ENCODE results near the gene ZYX. TPM values are rescaled to one million over a fixed set of nuclear protein-coding genes. Genes with fewer than 3 reads are reported as not detected.

Gene ZYX
- total RNA-seq, 1 experiment from 2014 or later: 132 TPM

GRCh38 chr7:143382791-143383641 is 1.9 kb downstream of the ZYX start:
- POLR2A ChIA-PET (ENCODE audit: low non-redundant PET): no interaction called here
- no peak for DNase-seq (ENCODE audit: low spot score)
- no peak for TF ChIP-seq CTCF (conservative IDR thresholded peaks at IDR 0.05; ENCODE audit: low read depth, low read length)
- no peak for TF ChIP-seq EZH2 (IDR thresholded peaks at IDR 0.05; ENCODE audit: borderline replicate concordance, low read depth, low read length, poor library complexity, severe bottlenecking)
- Histone ChIP-seq H3K9me3 (ENCODE audit: low read depth, low read length, poor library complexity, severe bottlenecking) (no peaks in the 10 kb centered on the region), H3K4me3 (ENCODE audit: low read depth, low read length, poor library complexity, severe bottlenecking) (no peak overlapping the region), H3K27me3 (replicated peaks; ENCODE audit: insufficient read depth, low read depth, low read length, poor library complexity) (no peaks in the 10 kb centered on the region), H3K4me1 (ENCODE audit: insufficient read depth, low read length, poor library complexity, severe bottlenecking) (peaks cover 33% of the 10 kb centered on the region), H3K27ac (ENCODE audit: low read depth, low read length, poor library complexity, severe bottlenecking) (no peak overlapping the region), H3K36me3 (ENCODE audit: insufficient read depth, low read length, poor library complexity, severe bottlenecking) (no peaks in the 10 kb centered on the region)
- BruUV-seq (replicated peaks): TSS peak; percentile 61
- CTCF ChIA-PET: no interaction called here
- intact Hi-C loops (cut with micrococcal nuclease; ENCODE audit: unreplicated experiment): no loop called here

- no peaks in the 10 kb centered on the region for H3K27me3 ChIP-seq (replicated peaks; ENCODE audit: insufficient read depth, low read depth, low read length, poor library complexity)
- intact Hi-C loops (cut with micrococcal nuclease; ENCODE audit: unreplicated experiment): no loop called here
- H3K9me3 ChIP-seq (ENCODE audit: low read depth, low read length, poor library complexity, severe bottlenecking): no peaks in the 10 kb centered on the region
- TF ChIP-seq EZH2 (IDR thresholded peaks at IDR 0.05; ENCODE audit: borderline replicate concordance, low read depth, low read length, poor library complexity, severe bottlenecking) (no peak), CTCF (conservative IDR thresholded peaks at IDR 0.05; ENCODE audit: low read depth, low read length) (no peak)
- H3K27ac ChIP-seq (ENCODE audit: low read depth, low read length, poor library complexity, severe bottlenecking): no peak overlapping the region
- CTCF ChIA-PET: no interaction called here
- H3K4me3 ChIP-seq (ENCODE audit: low read depth, low read length, poor library complexity, severe bottlenecking): no peak overlapping the region
- peaks cover 5% of the 10 kb centered on the region for H3K36me3 ChIP-seq (ENCODE audit: insufficient read depth, low read length, poor library complexity, severe bottlenecking)
- no peak for DNase-seq (ENCODE audit: low spot score)
- POLR2A ChIA-PET (ENCODE audit: low non-redundant PET): no interaction called here
- no TSS peak for BruUV-seq (replicated peaks)
- H3K4me1 ChIP-seq (ENCODE audit: insufficient read depth, low read length, poor library complexity, severe bottlenecking): peaks cover 27% of the 10 kb centered on the region
These were observed 2.5 kb downstream of the ZYX start for GRCh38 chr7:143383642-143383957.

- BruUV-seq (replicated peaks): no TSS peak
- H3K36me3 ChIP-seq (ENCODE audit: insufficient read depth, low read length, poor library complexity, severe bottlenecking): peaks cover 11% of the 10 kb centered on the region
- ChIA-PET POLR2A (ENCODE audit: low non-redundant PET) (interaction anchor here (0.6 kb wide), 1 partner anchor 27 kb away, joined by 3 read pairs; no protein-coding TSS in a partner anchor), CTCF (no interaction called here)
- no peaks in the 10 kb centered on the region for H3K27me3 ChIP-seq (replicated peaks; ENCODE audit: insufficient read depth, low read depth, low read length, poor library complexity)
- no peak overlapping the region for H3K4me3 ChIP-seq (ENCODE audit: low read depth, low read length, poor library complexity, severe bottlenecking)
- H3K27ac ChIP-seq (ENCODE audit: low read depth, low read length, poor library complexity, severe bottlenecking): no peak overlapping the region
- no peak for DNase-seq (ENCODE audit: low spot score)
- H3K4me1 ChIP-seq (ENCODE audit: insufficient read depth, low read length, poor library complexity, severe bottlenecking): peaks cover 22% of the 10 kb centered on the region
- no peak for TF ChIP-seq CTCF (conservative IDR thresholded peaks at IDR 0.05; ENCODE audit: low read depth, low read length)
- no peak for TF ChIP-seq EZH2 (IDR thresholded peaks at IDR 0.05; ENCODE audit: borderline replicate concordance, low read depth, low read length, poor library complexity, severe bottlenecking)
- intact Hi-C loops (cut with micrococcal nuclease; ENCODE audit: unreplicated experiment): no loop called here
- H3K9me3 ChIP-seq (ENCODE audit: low read depth, low read length, poor library complexity, severe bottlenecking): no peaks in the 10 kb centered on the region
These were observed 3.0 kb downstream of the ZYX start for GRCh38 chr7:143384148-143384547.

All from A673 (cell line).